SK-N-SH treated with all-trans-retinoic acid at 6 μM for 48 hours (cell line): Measurements from ENCODE around the gene FBXO38.

Experiments
- ATAC-seq: fragments of 200-7000 bp; cut with Tn5 transposase; 3 replicates; pipeline ENCODE4 v1.9.1; 2020; ENCODE audit warnings: mild to moderate bottlenecking, moderate library complexity
- BACH2 ChIP-seq: fragments of 250-450 bp; sonication (Bioruptor Pico); IDR thresholded peaks from 2 replicates; pipeline ENCODE4 v1.9.0; 2021; ENCODE audit warnings: mild to moderate bottlenecking, borderline replicate concordance
- CREB5 ChIP-seq: fragments of 250-450 bp; sonication (Bioruptor Pico); IDR thresholded peaks from 2 replicates; pipeline ENCODE4 v1.5.1; 2020; ENCODE audit warnings: low read depth, mild to moderate bottlenecking, moderate library complexity
- CSRNP3 ChIP-seq: fragments of 250-450 bp; sonication (Bioruptor Pico); IDR thresholded peaks from 2 replicates; pipeline ENCODE4 v1.5.1; 2021; ENCODE audit warnings: mild to moderate bottlenecking, moderate library complexity
- ESRRG ChIP-seq: fragments of 250-450 bp; sonication (Bioruptor Pico); IDR thresholded peaks from 2 replicates; pipeline ENCODE4 v1.6.1; 2021; ENCODE audit warnings: mild to moderate bottlenecking
- GLIS3 ChIP-seq: fragments of 250-450 bp; sonication (Bioruptor Pico); IDR thresholded peaks from 2 replicates; pipeline ENCODE4 v1.5.0; 2020; ENCODE audit warnings: mild to moderate bottlenecking, moderate library complexity
- OSR1 ChIP-seq: fragments of 250-450 bp; sonication (Bioruptor Pico); IDR thresholded peaks from 2 replicates; pipeline ENCODE4 v1.8.0; 2022; ENCODE audit warnings: moderate library complexity, mild to moderate bottlenecking, inconsistent platforms
- POU6F1 ChIP-seq: fragments of 250-450 bp; sonication (Bioruptor Pico); IDR thresholded peaks from 2 replicates; pipeline ENCODE4 v1.8.0; 2021; ENCODE audit warnings: low read depth, mild to moderate bottlenecking, moderate library complexity, borderline replicate concordance
- PPARA ChIP-seq: fragments of 250-450 bp; sonication (Bioruptor Pico); IDR thresholded peaks from 2 replicates; pipeline ENCODE4 v1.5.0; 2020; ENCODE audit warnings: mild to moderate bottlenecking, borderline replicate concordance
- RARB ChIP-seq: fragments of 250-450 bp; sonication (Bioruptor Pico); IDR thresholded peaks from 2 replicates; pipeline ENCODE4 v1.8.0; 2021; ENCODE audit warnings: mild to moderate bottlenecking, moderate library complexity
- SNAI2 ChIP-seq: fragments of 250-450 bp; sonication (Bioruptor Pico); IDR thresholded peaks from 2 replicates; pipeline ENCODE4 v1.5.0; 2020; ENCODE audit warnings: mild to moderate bottlenecking, moderate library complexity
- TCF4 ChIP-seq: fragments of 250-450 bp; sonication (Bioruptor Pico); IDR thresholded peaks from 2 replicates; pipeline ENCODE4 v1.8.0; 2021; ENCODE audit warnings: mild to moderate bottlenecking, moderate library complexity, borderline replicate concordance
- TOX ChIP-seq: fragments of 250-450 bp; sonication (Bioruptor Pico); IDR thresholded peaks from 2 replicates; pipeline ENCODE4 v1.8.0; 2021; ENCODE audit warnings: mild to moderate bottlenecking, moderate library complexity, borderline replicate concordance
- TSHZ2 ChIP-seq: fragments of 250-450 bp; sonication (Bioruptor Pico); IDR thresholded peaks from 2 replicates; pipeline ENCODE4 v1.5.0; 2020; ENCODE audit warnings: mild to moderate bottlenecking, moderate library complexity
- ZFP3 ChIP-seq: fragments of 250-450 bp; sonication (Bioruptor Pico); IDR thresholded peaks from 2 replicates; pipeline ENCODE4 v1.5.0; 2020; ENCODE audit warnings: mild to moderate bottlenecking, moderate library complexity
- ZNF70 ChIP-seq: fragments of 450-650 bp; formaldehyde crosslinking; IDR thresholded peaks from 2 replicates; pipeline ENCODE4 v1.5.0; 2020; ENCODE audit warnings: mild to moderate bottlenecking, moderate library complexity
- ZNF8 ChIP-seq: fragments of 450-650 bp; formaldehyde crosslinking; IDR thresholded peaks from 2 replicates; pipeline ENCODE4 v1.5.0; 2020; ENCODE audit warnings: mild to moderate bottlenecking, moderate library complexity

The FBXO38 gene

GRCh38 chr5:148476302-148476701 lies 92.5 kb downstream of the FBXO38 start (continued):
- TF ChIP-seq CSRNP3 (CRISPR knock-in tag): no peak
- TF ChIP-seq OSR1: no peak
- TF ChIP-seq, all 23 proteins: peak for 0

GRCh38 chr5:148477429-148477828 lies 93.7 kb downstream of the FBXO38 start:
- TF ChIP-seq CSRNP3 (CRISPR knock-in tag) (no peak), TSHZ2 (CRISPR knock-in tag) (no peak), TOX (CRISPR knock-in tag) (no peak), CREB5 (CRISPR knock-in tag) (no peak), ZFP3 (no peak)
- TF ChIP-seq, all 23 proteins: peak for 0
- no peak for ATAC-seq

GRCh38 chr5:148482196-148482595 lies 98.4 kb downstream of the FBXO38 start:
- no peak for ATAC-seq
- TF ChIP-seq CREB5 (CRISPR knock-in tag) (no peak), ZNF8 (CRISPR knock-in tag) (no peak), BACH2 (CRISPR knock-in tag) (no peak), CSRNP3 (CRISPR knock-in tag) (no peak), ESRRG (CRISPR knock-in tag) (no peak), POU6F1 (CRISPR knock-in tag) (no peak), GLIS3 (no peak), OSR1 (no peak), SNAI2 (CRISPR knock-in tag) (no peak), PPARA (no peak), RARB (no peak), ZFP3 (no peak), TCF4 (CRISPR knock-in tag) (no peak), ZNF70 (CRISPR knock-in tag) (no peak)
